Endothelial cell of umbilical vein (primary cell): ENCODE data around the gene RNF186. TPM values are rescaled to one million over a fixed set of nuclear protein-coding genes. Genes with fewer than 3 reads are reported as not detected.

Experiments used
- BruUV-seq: library from RNA; stranded (reverse); fragments of 400-500 nt; replicated peaks from 2 replicates; lab custom pipeline; 2021; lab: Mats Ljungman, UMichigan
- CTCF ChIA-PET: fragments of 300-600, 350-600 bp; sonication (Branson Sonifier 250); formaldehyde crosslinking; loops from one replicate; lab custom pipeline; 2021; ENCODE audit warnings: antibody characterized with exemption, inconsistent platforms; lab: Charles Lee
- POLR2A ChIA-PET: fragments of 300-600, 350-600 bp; sonication (Branson Sonifier 250); formaldehyde crosslinking; loops from one replicate; lab custom pipeline; 2021; ENCODE audit warnings: antibody characterized with exemption, inconsistent platforms; lab: Charles Lee
- DNase-seq: peaks from one replicate; pipeline ENCODE4 v3.0.0-alpha.2; 2011; ENCODE audit warnings: low read depth, low spot score
- FAIRE-seq: peaks from 2 replicates; lab custom pipeline; 2011; peaks lifted over from hg19 to GRCh38; lab: Jason Lieb, UNC
- H2AFZ ChIP-seq: 2 replicates; pipeline ENCODE4 v1.6.0; 2012; ENCODE audit warnings: low read depth, low read length, control low read depth, inconsistent platforms
- H3K27ac ChIP-seq: 2 replicates; pipeline ENCODE4 v1.5.1; 2011; ENCODE audit warnings: low read depth, mild to moderate bottlenecking, control low read depth, low read length, moderate library complexity; ENCODE audit not compliant: insufficient read depth
- H3K27me3 ChIP-seq, 2 experiments: 2 replicates each; pipeline versions ENCODE4 v1.6.0 to v1.6.1; 2011; ENCODE audit warnings: low read length in 2 of 2, mixed read lengths in 1 of 2; ENCODE audit not compliant: control insufficient read depth in 2 of 2, insufficient read depth in 2 of 2
- H3K36me3 ChIP-seq, 2 experiments: 2 replicates in 1 of 2; 3 replicates in 1 of 2; pipeline ENCODE4 v1.5.1; 2011; ENCODE audit warnings: low read length in 2 of 2, mild to moderate bottlenecking in 1 of 2, moderate library complexity in 1 of 2; ENCODE audit not compliant: control insufficient read depth in 2 of 2, insufficient read depth in 2 of 2; ENCODE audit errors: extremely low read depth in 1 of 2
- H3K4me1 ChIP-seq: 3 replicates; pipeline ENCODE4 v1.5.1; 2011; ENCODE audit warnings: mild to moderate bottlenecking, low read length; ENCODE audit not compliant: control insufficient read depth, insufficient read depth; ENCODE audit errors: extremely low read depth
- H3K4me2 ChIP-seq: 2 replicates; pipeline ENCODE4 v1.6.1; 2011; ENCODE audit warnings: low read length, control low read depth, mixed read lengths; ENCODE audit not compliant: insufficient read depth
- H3K4me3 ChIP-seq, 3 experiments: fragments of 200-600 bp in 1 of 3; sonication (generic), shearing (Covaris generic) in 1 of 3; replicated peaks in 1 of 3; 2 replicates each; pipeline ENCODE4 v1.5.1; 2011 to 2016; ENCODE audit warnings: control low read depth in 3 of 3, low read length in 3 of 3, mild to moderate bottlenecking in 2 of 3, inconsistent platforms in 1 of 3, low read depth in 1 of 3, moderate library complexity in 1 of 3; ENCODE audit not compliant: insufficient read depth in 1 of 3
- H3K79me2 ChIP-seq: 2 replicates; pipeline ENCODE4 v1.6.0; 2012; ENCODE audit warnings: low read length, inconsistent platforms; ENCODE audit not compliant: control insufficient read depth, insufficient read depth
- H3K9ac ChIP-seq: replicated peaks from 2 replicates; pipeline ENCODE3; 2011; ENCODE audit warnings: low read length, control low read depth; ENCODE audit not compliant: insufficient read depth; ENCODE audit errors: extremely low read depth
- H3K9me1 ChIP-seq: replicated peaks from 3 replicates; pipeline ENCODE4 v1.6.0; 2011; ENCODE audit warnings: mild to moderate bottlenecking, low read length; ENCODE audit not compliant: control insufficient read depth, insufficient read depth; ENCODE audit errors: extremely low read depth
- H3K9me3 ChIP-seq: replicated peaks from 2 replicates; pipeline ENCODE4 v1.5.1; 2012; ENCODE audit warnings: low read length, inconsistent platforms; ENCODE audit not compliant: control insufficient read depth, insufficient read depth
- H4K20me1 ChIP-seq: replicated peaks from 2 replicates; pipeline ENCODE3; 2011; ENCODE audit warnings: mild to moderate bottlenecking, low read length; ENCODE audit not compliant: control insufficient read depth, insufficient read depth; ENCODE audit errors: extremely low read depth
- EZH2 ChIP-seq: IDR thresholded peaks from 2 replicates; pipeline ENCODE4 v1.6.1; 2012; ENCODE audit warnings: borderline replicate concordance, low read depth, mild to moderate bottlenecking, moderate library complexity, low read length, inconsistent platforms; ENCODE audit not compliant: severe bottlenecking
- FOS ChIP-seq: IDR thresholded peaks from 2 replicates; pipeline ENCODE4 v1.6.1; 2011; ENCODE audit warnings: mild to moderate bottlenecking, low read length, moderate library complexity, borderline replicate concordance; ENCODE audit not compliant: insufficient read depth
- GATA2 ChIP-seq: IDR thresholded peaks from 2 replicates; pipeline ENCODE4 v1.7.0; 2011; ENCODE audit warnings: low read depth, mild to moderate bottlenecking, moderate library complexity, mixed read lengths, low read length; ENCODE audit not compliant: insufficient read length, insufficient read depth
- JUN ChIP-seq: IDR thresholded peaks from 2 replicates; pipeline ENCODE4 v1.6.1; 2011; ENCODE audit warnings: borderline replicate concordance, low read depth; ENCODE audit not compliant: insufficient read length, insufficient read depth
- MYC ChIP-seq: IDR thresholded peaks from one replicate; pipeline ENCODE4 v1.6.1; 2011; ENCODE audit warnings: mild to moderate bottlenecking, low read depth, low read length
- POLR2A ChIP-seq: IDR thresholded peaks from 2 replicates; pipeline ENCODE4 v1.6.1; 2012; ENCODE audit warnings: low read depth, mild to moderate bottlenecking, control low read depth, low read length
- POLR2AphosphoS5 ChIP-seq: IDR thresholded peaks from 2 replicates; pipeline ENCODE4 v1.6.1; 2012; ENCODE audit warnings: low read depth, mild to moderate bottlenecking, control low read depth, low read length, moderate library complexity; ENCODE audit not compliant: insufficient read depth
- dilution Hi-C: fragments of 300-500 bp; cut with MboI; formaldehyde crosslinking; loops from one replicate; pipeline ENCODE4 v1.15.0; 2019; ENCODE audit warnings: low sequenced_read_pairs; ENCODE audit not compliant: extremely low pct_ligation_motif_present
- intact Hi-C: fragments of 100-400 bp; cut with micrococcal nuclease; formaldehyde crosslinking; loops from one replicate; pipeline ENCODE4 v1.10.0; 2022
- polyA plus RNA-seq, 4 experiments: library from polyadenylated mRNA; depleted of rRNA in 3 of 4; stranded (reverse) in 3 of 4; unstranded in 1 of 4; fragments of >200 nt; gene quantifications; 2 replicates each; pipeline versions ENCODE4 v1.2.1 to v1.2.3, GENCODE V29; 2011 to 2012; ENCODE audit warnings: missing spikeins in 1 of 4
- total RNA-seq: library from RNA; stranded (reverse); gene quantifications from 2 replicates; pipeline ENCODE4 v1.2.3, GENCODE V29; 2021
- TF ChIP-seq, protein P1 (sequence below): IDR thresholded peaks from 2 replicates; pipeline ENCODE4 v1.6.1; 2011; ENCODE audit not compliant: insufficient read depth, insufficient read length
- TF ChIP-seq, protein P2 (sequence below), 2 donors: IDR thresholded peaks; 1 replicate in 1 of 2; 2 replicates in 1 of 2; pipeline ENCODE4 v1.5.1; 2011; ENCODE audit warnings: low read length in 2 of 2, mild to moderate bottlenecking in 2 of 2, moderate library complexity in 2 of 2, control low read depth in 1 of 2, inconsistent platforms in 1 of 2, low read depth in 1 of 2; ENCODE audit not compliant: insufficient read depth in 1 of 2; ENCODE audit errors: extremely low read depth in 1 of 2

The RNF186 gene
- total and polyA plus RNA-seq, 2 donors (not counting 3 experiments of a cell fraction or from before 2014, with no cell fraction given), result not detected

DNA sequence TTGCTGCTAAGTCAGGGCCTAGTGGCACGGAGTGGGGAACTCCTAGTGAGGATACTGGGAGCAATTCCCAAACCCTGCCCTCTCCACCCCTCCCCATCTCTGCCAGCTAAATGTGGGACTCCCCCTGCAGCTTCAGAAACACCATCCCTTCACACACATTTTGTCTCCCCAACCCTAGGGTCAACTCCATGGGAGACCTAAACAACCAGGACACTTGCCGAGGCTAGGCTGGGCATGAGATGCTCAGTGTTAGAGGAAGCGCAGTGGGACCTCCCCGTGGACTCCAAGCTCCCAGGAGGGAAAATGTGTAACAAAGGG is 1.5 kb downstream of the RNF186 start:
- TF ChIP-seq FOS (no peak), POLR2A (no peak), EZH2 (no peak), JUN (no peak), GATA2 (no peak), MYC (no peak), POLR2AphosphoS5 (no peak)
- TF ChIP-seq, protein P1, sequence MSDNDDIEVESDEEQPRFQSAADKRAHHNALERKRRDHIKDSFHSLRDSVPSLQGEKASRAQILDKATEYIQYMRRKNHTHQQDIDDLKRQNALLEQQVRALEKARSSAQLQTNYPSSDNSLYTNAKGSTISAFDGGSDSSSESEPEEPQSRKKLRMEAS, result no peak
- TF ChIP-seq, protein P2, sequence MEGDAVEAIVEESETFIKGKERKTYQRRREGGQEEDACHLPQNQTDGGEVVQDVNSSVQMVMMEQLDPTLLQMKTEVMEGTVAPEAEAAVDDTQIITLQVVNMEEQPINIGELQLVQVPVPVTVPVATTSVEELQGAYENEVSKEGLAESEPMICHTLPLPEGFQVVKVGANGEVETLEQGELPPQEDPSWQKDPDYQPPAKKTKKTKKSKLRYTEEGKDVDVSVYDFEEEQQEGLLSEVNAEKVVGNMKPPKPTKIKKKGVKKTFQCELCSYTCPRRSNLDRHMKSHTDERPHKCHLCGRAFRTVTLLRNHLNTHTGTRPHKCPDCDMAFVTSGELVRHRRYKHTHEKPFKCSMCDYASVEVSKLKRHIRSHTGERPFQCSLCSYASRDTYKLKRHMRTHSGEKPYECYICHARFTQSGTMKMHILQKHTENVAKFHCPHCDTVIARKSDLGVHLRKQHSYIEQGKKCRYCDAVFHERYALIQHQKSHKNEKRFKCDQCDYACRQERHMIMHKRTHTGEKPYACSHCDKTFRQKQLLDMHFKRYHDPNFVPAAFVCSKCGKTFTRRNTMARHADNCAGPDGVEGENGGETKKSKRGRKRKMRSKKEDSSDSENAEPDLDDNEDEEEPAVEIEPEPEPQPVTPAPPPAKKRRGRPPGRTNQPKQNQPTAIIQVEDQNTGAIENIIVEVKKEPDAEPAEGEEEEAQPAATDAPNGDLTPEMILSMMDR (IDR thresholded peaks at IDR 0.05; ENCODE audit: extremely low read depth in 1 of 2, insufficient read depth in 1 of 2, low read depth in 1 of 2, low read length in 2 of 2), result no peak
- no TSS peak for BruUV-seq
- no peak overlapping the region for H2AFZ ChIP-seq
- H3K9me1 ChIP-seq, result no peaks in the 10 kb centered on the region
- H3K36me3 ChIP-seq, result no peaks in the 10 kb centered on the region
- ChIA-PET CTCF (interaction anchor here (1.0 to 1.1 kb wide), 2 partner anchors 52 to 64 kb away, joined by 3 read pairs; no protein-coding TSS in a partner anchor), POLR2A (no interaction called here)
- no peaks in the 10 kb centered on the region for H3K79me2 ChIP-seq
- no peaks in the 10 kb centered on the region for H3K4me1 ChIP-seq
- no peak for FAIRE-seq
- no peaks in the 10 kb centered on the region for H4K20me1 ChIP-seq
- no peak overlapping the region for H3K4me2 ChIP-seq
- dilution Hi-C loops, result no loop called here
- no peak for DNase-seq
- no peaks in the 10 kb centered on the region for H3K27me3 ChIP-seq
- H3K9ac ChIP-seq, result no peak overlapping the region
- no peak overlapping the region for H3K27ac ChIP-seq
- no peaks in the 10 kb centered on the region for H3K9me3 ChIP-seq
- no peak overlapping the region for H3K4me3 ChIP-seq
- intact Hi-C loops, result no loop called here
